MG63 (cell line): ENCODE results near the gene ABHD16B. TPM values are rescaled to one million over a fixed set of nuclear protein-coding genes. Genes with fewer than 3 reads are reported as not detected.

Experiments
- DNase-seq: peaks from one replicate; pipeline ENCODE4 v3.0.0-alpha.2; 2020
- H3K27me3 ChIP-seq: fragments of 250-450 bp; sonication (Bioruptor Pico); 2 replicates; pipeline ENCODE4 v1.5.1; 2020; ENCODE audit warnings: mild to moderate bottlenecking, moderate library complexity
- H3K36me3 ChIP-seq: fragments of 250-450 bp; sonication (Bioruptor Pico); 2 replicates; pipeline ENCODE4 v1.5.1; 2020; ENCODE audit warnings: mild to moderate bottlenecking, moderate library complexity
- H3K4me3 ChIP-seq: fragments of 250-450 bp; sonication (Bioruptor Pico); 2 replicates; pipeline ENCODE4 v1.5.1; 2020; ENCODE audit warnings: mild to moderate bottlenecking, moderate library complexity
- H3K9me3 ChIP-seq: fragments of 250-450 bp; sonication (Bioruptor Pico); 2 replicates; pipeline ENCODE4 v1.5.1; 2020; ENCODE audit warnings: mild to moderate bottlenecking, moderate library complexity
- total RNA-seq: library from RNA; depleted of rRNA; stranded (reverse); fragments of >200 nt; shearing (Covaris generic); gene quantifications from 2 replicates; pipeline ENCODE4 v1.2.3, GENCODE V29; 2014; ENCODE audit warnings: low replicate concordance

ABHD16B gene
- total RNA-seq, 1 experiment from 2014 or later, result not detected

- Histone ChIP-seq H3K4me3 (peak within 1 kb of the TSS; percentile 57), H3K9me3 (no peaks in the 10 kb centered on the region), H3K36me3 (no peaks in the 10 kb centered on the region), H3K27me3 (no peaks in the 10 kb centered on the region)
- peak; percentile 78 for DNase-seq
Measured at GRCh38 chr20:63830841-63831588, 30.3 kb upstream of the ABHD16B start, which contains the start of gene ZBTB46. ZBTB46 (minus strand) TSS chr20:63831264; CDS start chr20:63790757, 40,507 bp downstream.

- DNase-seq, result no peak
- H3K27me3 ChIP-seq, result no peaks in the 10 kb centered on the region
- peak overlapping the region; percentile 25; the same call in 1 of the 2 replicates for H3K4me3 ChIP-seq
- H3K36me3 ChIP-seq, result no peaks in the 10 kb centered on the region
- H3K9me3 ChIP-seq, result no peaks in the 10 kb centered on the region
Measured at GRCh38 chr20:63831646-63831992, 29.7 kb upstream of the ABHD16B start.

GRCh38 chr20:63831993-63832686, 29.2 kb upstream of the ABHD16B start:
- Histone ChIP-seq H3K9me3 (no peaks in the 10 kb centered on the region), H3K4me3 (peak overlapping the region; percentile 25; the same call in 1 of the 2 replicates), H3K27me3 (no peaks in the 10 kb centered on the region), H3K36me3 (no peaks in the 10 kb centered on the region)
- DNase-seq, result no peak

GRCh38 chr20:63833776-63834490, 27.4 kb upstream of the ABHD16B start:
- no peaks in the 10 kb centered on the region for H3K27me3 ChIP-seq
- H3K4me3 ChIP-seq, result no peak overlapping the region
- no peaks in the 10 kb centered on the region for H3K36me3 ChIP-seq
- no peaks in the 10 kb centered on the region for H3K9me3 ChIP-seq
- DNase-seq, result peak; percentile 75

GRCh38 chr20:63834491-63834880, 26.8 kb upstream of the ABHD16B start:
- Histone ChIP-seq H3K36me3 (no peaks in the 10 kb centered on the region), H3K4me3 (no peak overlapping the region), H3K9me3 (no peaks in the 10 kb centered on the region), H3K27me3 (no peaks in the 10 kb centered on the region)
- no peak for DNase-seq

GRCh38 chr20:63835021-63835858, 26.1 kb upstream of the ABHD16B start:
- no peaks in the 10 kb centered on the region for H3K27me3 ChIP-seq
- DNase-seq, result peak; percentile 100
- H3K4me3 ChIP-seq, result peak overlapping the region; percentile 8; the same call in 1 of the 2 replicates
- H3K9me3 ChIP-seq, result no peaks in the 10 kb centered on the region
- H3K36me3 ChIP-seq, result no peaks in the 10 kb centered on the region

- Histone ChIP-seq H3K27me3 (no peaks in the 10 kb centered on the region), H3K4me3 (no peak overlapping the region), H3K36me3 (no peaks in the 10 kb centered on the region), H3K9me3 (no peaks in the 10 kb centered on the region)
- DNase-seq, result no peak
Measured at GRCh38 chr20:63836458-63837344, 24.6 kb upstream of the ABHD16B start.

- no peak overlapping the region for H3K4me3 ChIP-seq
- H3K36me3 ChIP-seq, result no peaks in the 10 kb centered on the region
- no peaks in the 10 kb centered on the region for H3K9me3 ChIP-seq
- no peaks in the 10 kb centered on the region for H3K27me3 ChIP-seq
- no peak for DNase-seq
Measured at GRCh38 chr20:63837479-63837878, 23.8 kb upstream of the ABHD16B start.

GRCh38 chr20:63839620-63840019, 21.7 kb upstream of the ABHD16B start:
- Histone ChIP-seq H3K9me3 (no peaks in the 10 kb centered on the region), H3K27me3 (no peaks in the 10 kb centered on the region), H3K36me3 (no peaks in the 10 kb centered on the region), H3K4me3 (no peak overlapping the region)
- DNase-seq, result no peak

GRCh38 chr20:63840405-63840828, 20.9 kb upstream of the ABHD16B start:
- Histone ChIP-seq H3K27me3 (no peaks in the 10 kb centered on the region), H3K9me3 (no peaks in the 10 kb centered on the region), H3K4me3 (no peak overlapping the region), H3K36me3 (no peaks in the 10 kb centered on the region)
- DNase-seq, result no peak

- Histone ChIP-seq H3K4me3 (no peak overlapping the region), H3K9me3 (no peaks in the 10 kb centered on the region), H3K36me3 (no peaks in the 10 kb centered on the region), H3K27me3 (no peaks in the 10 kb centered on the region)
- no peak for DNase-seq
Measured at GRCh38 chr20:63842258-63842657, 19.0 kb upstream of the ABHD16B start.

- Histone ChIP-seq H3K9me3 (no peaks in the 10 kb centered on the region), H3K4me3 (no peak overlapping the region), H3K27me3 (no peaks in the 10 kb centered on the region), H3K36me3 (no peaks in the 10 kb centered on the region)
- DNase-seq, result no peak
Measured at GRCh38 chr20:63843222-63843621, 18.1 kb upstream of the ABHD16B start.

- Histone ChIP-seq H3K4me3 (no peak overlapping the region), H3K9me3 (no peaks in the 10 kb centered on the region), H3K36me3 (no peaks in the 10 kb centered on the region), H3K27me3 (no peaks in the 10 kb centered on the region)
- DNase-seq, result no peak
Measured at GRCh38 chr20:63843778-63844177, 17.5 kb upstream of the ABHD16B start.

GRCh38 chr20:63844511-63844991, 16.7 kb upstream of the ABHD16B start:
- Histone ChIP-seq H3K4me3 (no peak overlapping the region), H3K27me3 (no peaks in the 10 kb centered on the region), H3K36me3 (no peaks in the 10 kb centered on the region), H3K9me3 (no peaks in the 10 kb centered on the region)
- no peak for DNase-seq

- no peak overlapping the region for H3K4me3 ChIP-seq
- DNase-seq, result peak; percentile 58
- no peaks in the 10 kb centered on the region for H3K27me3 ChIP-seq
- no peaks in the 10 kb centered on the region for H3K9me3 ChIP-seq
- H3K36me3 ChIP-seq, result no peaks in the 10 kb centered on the region
Measured at GRCh38 chr20:63846128-63846771, 15.0 kb upstream of the ABHD16B start.
